ENCODE results near the gene SDHB. TPM values are rescaled to one million over a fixed set of nuclear protein-coding genes. Genes with fewer than 3 reads are reported as not detected.

Gene SDHB
- total RNA-seq, 4 donors from 2014 or later, result 79.6 to 130 (median 86.3) TPM

- H3K4me1 ChIP-seq, result peaks cover 0 to 60% (median 16%) of the 10 kb centered on the region in 4 donors
- no peak overlapping the region for H3K4me3 ChIP-seq
- no peaks in the 10 kb centered on the region for H3K27me3 ChIP-seq
- WGBS, 2 donors, result 72 to 73% methylated on average over 10 of the region's 10 CpGs
- H3K27ac ChIP-seq, result peak overlapping the region in 1 of 4 donors; percentile 17
- no peak for TF ChIP-seq CTCF (IDR thresholded peaks at IDR 0.05)
- no peak for TF ChIP-seq POLR2A (IDR thresholded peaks at IDR 0.05)
- TF ChIP-seq EP300 (IDR thresholded peaks at IDR 0.05), result no peak
- H3K9me3 ChIP-seq, result no peaks in the 10 kb centered on the region
- H3K36me3 ChIP-seq, result peaks cover 0 to 28% (median 10%) of the 10 kb centered on the region in 3 donors
- no peak for DNase-seq (ENCODE audit: low spot score in 2 of 2)
Observed at GRCh38 chr1:17014671-17015567, 38.9 kb downstream of the SDHB start.

GRCh38 chr1:17013491-17014320, 40.1 kb downstream of the SDHB start:
- H3K4me3 ChIP-seq, result no peak overlapping the region
- peaks cover 0 to 67% (median 18%) of the 10 kb centered on the region in 4 donors for H3K4me1 ChIP-seq
- peak overlapping the region in 2 of 4 donors; percentile 18 to 24 for H3K27ac ChIP-seq
- DNase-seq (ENCODE audit: low spot score in 2 of 2), result peak; percentile 43
- no peaks in the 10 kb centered on the region for H3K27me3 ChIP-seq
- TF ChIP-seq EP300 (IDR thresholded peaks at IDR 0.05) (peak in 1 of 2 donors; percentile 30), CTCF (IDR thresholded peaks at IDR 0.05) (no peak)
- 56 to 61% methylated on average over 13 of the region's 13 CpGs for WGBS, 2 donors
- peaks cover 0 to 16% (median 0%) of the 10 kb centered on the region in 3 donors for H3K36me3 ChIP-seq
- no peaks in the 10 kb centered on the region for H3K9me3 ChIP-seq

- peaks cover 0 to 8% (median 0%) of the 10 kb centered on the region in 3 donors for H3K36me3 ChIP-seq
- no peak for DNase-seq (ENCODE audit: low spot score in 2 of 2)
- H3K4me1 ChIP-seq, result peaks cover 0 to 67% (median 18%) of the 10 kb centered on the region in 4 donors
- peak overlapping the region in 2 of 4 donors; percentile 24 to 57 for H3K27ac ChIP-seq
- no peaks in the 10 kb centered on the region for H3K9me3 ChIP-seq
- TF ChIP-seq POLR2A (IDR thresholded peaks at IDR 0.05) (no peak), CTCF (IDR thresholded peaks at IDR 0.05) (no peak), EP300 (IDR thresholded peaks at IDR 0.05) (no peak)
- 53 to 58% methylated on average over 9 of the region's 9 CpGs for WGBS, 2 donors
- H3K27me3 ChIP-seq, result no peaks in the 10 kb centered on the region
- no peak overlapping the region for H3K4me3 ChIP-seq
Observed at GRCh38 chr1:17012775-17013490, 40.9 kb downstream of the SDHB start.

GRCh38 chr1:17011439-17012307, 42.2 kb downstream of the SDHB start, which contains the start of gene ATP13A2:
Gene ATP13A2 (minus strand): TSS chr1:17011928. CDS start chr1:17011738, 190 bp downstream.
- H3K36me3 ChIP-seq, result no peaks in the 10 kb centered on the region
- H3K27me3 ChIP-seq, result no peaks in the 10 kb centered on the region
- peak within 1 kb of the TSS; percentile 71 to 98 (median 88) for H3K4me3 ChIP-seq
- peak; percentile 54 to 56 for DNase-seq (ENCODE audit: low spot score in 2 of 2)
- H3K4me1 ChIP-seq, result peaks cover 0 to 68% (median 18%) of the 10 kb centered on the region in 4 donors
- peak in 1 of 2 donors; percentile 39 for TF ChIP-seq POLR2A (IDR thresholded peaks at IDR 0.05)
- peak in 1 of 2 donors; percentile 30 for TF ChIP-seq EP300 (IDR thresholded peaks at IDR 0.05)
- TF ChIP-seq CTCF (IDR thresholded peaks at IDR 0.05), result peak in 1 of 5 experiments; percentile 17
- WGBS, 2 donors, result 1 to 2% methylated on average over 25 to 36 of the region's 94 CpGs
- peak within 1 kb of the TSS; percentile 41 to 77 (median 66) for H3K27ac ChIP-seq
- H3K9me3 ChIP-seq, result no peaks in the 10 kb centered on the region

All from tibial nerve (tissue), 4 donors.